HG03097 (cell line): Measurements from ENCODE around the gene PCDHA3.
"Not testable (repeated sequence)": the region's sequence is repeated elsewhere in the genome, so short reads cannot be mapped to it uniquely, and the experiment has no call there.

Source experiments
- ATAC-seq: cut with Tn5 transposase; IDR thresholded peaks from one replicate; pipeline ENCODE4 v1.9.1; 2021; ENCODE audit not compliant: unreplicated experiment, low FRiP score

PCDHA3 gene

GRCh38 chr5:140800816-140801493 is at the start of gene PCDHA3:
TSS of gene PCDHA3 (plus strand) at chr5:140801057.
- ATAC-seq = no peak

- ATAC-seq = no peak
Observed at GRCh38 chr5:140753561-140753960, 47.3 kb upstream of the PCDHA3 start.

- ATAC-seq = no peak
Observed at GRCh38 chr5:140764177-140764973, 36.5 kb upstream of the PCDHA3 start.

GRCh38 chr5:140767444-140767843 is 33.4 kb upstream of the PCDHA3 start:
- no peak for ATAC-seq

GRCh38 chr5:140780512-140780911 is 20.3 kb upstream of the PCDHA3 start:
- no peak for ATAC-seq

GRCh38 chr5:140785905-140786686 is 14.8 kb upstream of the PCDHA3 start, which contains the start of gene PCDHA1:
TSS of gene PCDHA1 (plus strand) at chr5:140786140.
- no peak for ATAC-seq

GRCh38 chr5:140787422-140787821 is 13.4 kb upstream of the PCDHA3 start:
- not testable (repeated sequence) for ATAC-seq

DNA sequence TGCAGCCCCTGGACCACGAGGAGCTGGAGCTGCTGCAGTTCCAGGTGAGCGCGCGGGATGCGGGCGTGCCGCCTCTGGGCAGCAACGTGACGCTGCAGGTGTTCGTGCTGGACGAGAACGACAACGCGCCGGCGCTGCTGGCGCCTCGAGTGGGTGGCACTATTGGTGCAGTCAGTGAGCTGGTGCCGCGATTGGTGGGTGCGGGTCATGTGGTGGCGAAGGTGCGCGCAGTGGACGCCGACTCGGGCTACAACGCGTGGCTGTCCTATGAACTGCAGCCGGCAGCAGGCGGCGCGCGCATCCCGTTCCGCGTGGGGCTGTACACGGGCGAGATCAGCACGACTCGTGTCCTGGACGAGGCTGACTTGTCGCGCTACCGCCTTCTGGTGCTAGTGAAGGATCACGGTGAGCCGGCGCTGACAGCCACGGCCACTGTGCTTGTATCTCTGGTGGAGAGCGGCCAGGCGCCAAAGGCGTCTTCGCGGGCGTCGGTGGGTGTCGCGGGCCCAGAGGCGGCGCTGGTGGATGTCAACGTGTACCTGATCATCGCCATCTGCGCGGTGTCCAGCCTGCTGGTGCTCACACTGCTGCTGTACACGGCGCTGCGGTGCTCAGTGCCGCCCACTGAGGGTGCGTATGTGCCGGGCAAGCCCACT is 12.9 kb upstream of the PCDHA3 start:
- not testable (repeated sequence) for ATAC-seq

DNA sequence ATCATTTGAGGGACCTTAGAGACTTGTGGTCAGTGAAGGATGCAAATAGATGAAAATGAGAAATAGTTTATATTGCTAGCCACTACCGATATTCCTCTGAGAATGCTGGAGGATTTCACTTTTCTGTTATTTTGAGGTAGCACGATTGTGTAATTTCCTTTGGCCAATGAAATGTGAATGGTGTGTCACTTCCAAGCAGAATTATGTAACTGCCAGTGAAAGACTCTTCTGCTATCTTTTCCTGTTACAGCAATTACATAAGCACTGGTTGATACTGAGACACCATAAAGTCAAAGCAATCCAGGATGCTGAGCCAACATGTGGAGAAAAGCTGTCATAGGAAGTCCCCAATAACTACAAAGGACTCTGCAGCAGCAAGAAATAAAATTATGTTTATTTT is 9.8 kb upstream of the PCDHA3 start:
- ATAC-seq = no peak

DNA sequence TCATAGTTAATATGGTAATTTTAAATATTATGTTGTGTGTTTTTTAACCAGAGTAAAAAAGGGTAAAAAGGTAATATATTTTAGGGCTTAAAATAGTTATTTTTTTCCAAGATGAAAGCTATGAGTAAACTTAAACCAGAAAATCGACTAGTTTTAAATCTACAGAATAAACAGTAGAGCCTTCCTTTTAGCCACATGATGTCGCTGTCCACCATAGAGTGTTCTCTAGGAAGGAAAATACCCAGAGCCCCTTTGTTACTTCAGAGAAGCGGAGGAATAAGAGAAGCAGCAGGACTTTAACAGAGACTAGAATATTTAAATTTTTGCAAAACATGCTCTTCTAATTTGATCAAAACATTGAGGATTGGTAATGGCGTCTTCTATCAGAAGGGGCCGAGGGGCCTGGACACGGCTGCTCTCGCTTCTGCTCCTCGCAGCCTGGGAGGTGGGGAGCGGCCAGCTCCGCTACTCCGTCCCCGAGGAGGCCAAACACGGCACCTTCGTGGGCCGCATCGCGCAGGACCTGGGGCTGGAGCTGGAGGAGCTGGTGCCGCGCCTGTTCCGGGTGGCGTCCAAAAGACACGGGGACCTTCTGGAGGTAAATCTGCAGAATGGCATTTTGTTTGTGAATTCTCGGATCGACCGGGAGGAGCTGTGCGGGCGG is 6.1 kb upstream of the PCDHA3 start, which contains the start of gene PCDHA2:
TSS of gene PCDHA2 (plus strand) at position 258 of the 664 bp plus-strand sequence.
- ATAC-seq = no peak

DNA sequence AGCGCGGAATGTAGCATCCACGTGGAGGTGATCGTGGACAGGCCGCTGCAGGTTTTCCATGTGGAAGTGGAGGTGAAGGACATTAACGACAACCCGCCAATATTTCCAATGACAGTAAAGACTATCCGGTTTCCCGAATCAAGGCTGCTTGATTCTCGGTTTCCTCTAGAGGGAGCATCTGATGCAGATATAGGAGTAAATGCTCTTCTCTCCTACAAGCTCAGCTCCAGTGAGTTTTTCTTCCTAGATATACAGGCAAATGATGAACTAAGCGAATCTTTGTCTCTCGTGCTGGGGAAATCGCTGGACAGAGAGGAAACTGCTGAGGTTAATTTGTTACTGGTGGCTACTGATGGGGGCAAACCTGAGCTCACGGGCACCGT is 5.6 kb upstream of the PCDHA3 start:
- no peak for ATAC-seq

GRCh38 chr5:140796072-140796717 is 4.7 kb upstream of the PCDHA3 start:
- ATAC-seq = not testable (repeated sequence)

DNA sequence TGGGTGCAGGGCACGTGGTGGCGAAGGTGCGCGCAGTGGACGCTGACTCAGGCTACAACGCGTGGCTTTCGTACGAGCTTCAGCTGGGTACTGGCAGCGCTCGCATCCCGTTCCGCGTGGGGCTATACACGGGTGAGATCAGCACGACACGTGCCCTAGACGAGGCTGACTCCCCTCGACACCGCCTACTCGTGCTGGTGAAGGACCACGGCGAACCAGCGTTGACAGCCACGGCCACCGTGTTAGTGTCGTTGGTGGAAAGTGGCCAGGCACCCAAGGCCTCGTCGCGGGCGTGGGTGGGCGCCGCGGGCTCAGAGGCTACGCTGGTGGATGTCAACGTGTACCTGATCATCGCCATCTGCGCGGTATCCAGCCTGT is 4.2 kb upstream of the PCDHA3 start:
- ATAC-seq = no peak

- ATAC-seq = no peak
Observed at GRCh38 chr5:140801494-140801841, 611 bp downstream of the PCDHA3 start.

DNA sequence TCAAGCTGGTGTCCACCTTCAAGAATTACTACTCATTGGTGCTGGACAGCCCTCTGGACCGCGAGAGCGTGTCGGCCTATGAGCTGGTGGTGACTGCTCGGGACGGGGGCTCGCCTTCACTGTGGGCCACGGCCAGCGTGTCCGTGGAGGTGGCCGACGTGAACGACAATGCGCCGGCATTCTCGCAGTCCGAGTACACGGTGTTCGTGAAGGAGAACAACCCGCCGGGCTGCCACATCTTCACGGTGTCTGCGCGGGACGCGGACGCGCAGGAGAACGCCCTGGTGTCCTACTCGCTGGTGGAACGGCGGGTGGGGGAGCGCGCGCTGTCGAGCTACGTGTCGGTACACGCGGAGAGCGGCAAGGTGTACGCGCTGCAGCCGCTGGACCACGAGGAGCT is 1.5 kb downstream of the PCDHA3 start:
- not testable (repeated sequence) for ATAC-seq

DNA sequence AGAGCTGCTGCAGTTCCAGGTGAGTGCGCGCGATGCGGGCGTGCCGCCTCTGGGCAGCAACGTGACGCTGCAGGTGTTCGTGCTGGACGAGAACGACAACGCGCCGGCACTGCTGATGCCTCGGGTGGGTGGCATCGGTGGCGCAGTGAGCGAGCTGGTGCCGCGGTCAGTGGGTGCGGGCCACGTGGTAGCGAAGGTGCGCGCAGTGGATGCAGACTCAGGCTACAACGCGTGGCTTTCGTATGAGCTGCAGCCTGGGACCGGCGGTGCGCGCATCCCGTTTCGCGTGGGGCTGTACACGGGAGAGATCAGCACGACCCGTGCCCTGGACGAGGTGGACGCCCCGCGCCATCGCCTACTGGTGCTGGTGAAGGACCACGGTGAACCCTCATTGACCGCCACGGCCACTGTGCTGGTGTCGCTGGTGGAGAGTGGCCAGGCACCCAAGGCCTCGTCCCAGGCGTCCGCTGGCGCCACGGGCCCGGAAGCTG is 2.0 kb downstream of the PCDHA3 start:
- no peak for ATAC-seq

DNA sequence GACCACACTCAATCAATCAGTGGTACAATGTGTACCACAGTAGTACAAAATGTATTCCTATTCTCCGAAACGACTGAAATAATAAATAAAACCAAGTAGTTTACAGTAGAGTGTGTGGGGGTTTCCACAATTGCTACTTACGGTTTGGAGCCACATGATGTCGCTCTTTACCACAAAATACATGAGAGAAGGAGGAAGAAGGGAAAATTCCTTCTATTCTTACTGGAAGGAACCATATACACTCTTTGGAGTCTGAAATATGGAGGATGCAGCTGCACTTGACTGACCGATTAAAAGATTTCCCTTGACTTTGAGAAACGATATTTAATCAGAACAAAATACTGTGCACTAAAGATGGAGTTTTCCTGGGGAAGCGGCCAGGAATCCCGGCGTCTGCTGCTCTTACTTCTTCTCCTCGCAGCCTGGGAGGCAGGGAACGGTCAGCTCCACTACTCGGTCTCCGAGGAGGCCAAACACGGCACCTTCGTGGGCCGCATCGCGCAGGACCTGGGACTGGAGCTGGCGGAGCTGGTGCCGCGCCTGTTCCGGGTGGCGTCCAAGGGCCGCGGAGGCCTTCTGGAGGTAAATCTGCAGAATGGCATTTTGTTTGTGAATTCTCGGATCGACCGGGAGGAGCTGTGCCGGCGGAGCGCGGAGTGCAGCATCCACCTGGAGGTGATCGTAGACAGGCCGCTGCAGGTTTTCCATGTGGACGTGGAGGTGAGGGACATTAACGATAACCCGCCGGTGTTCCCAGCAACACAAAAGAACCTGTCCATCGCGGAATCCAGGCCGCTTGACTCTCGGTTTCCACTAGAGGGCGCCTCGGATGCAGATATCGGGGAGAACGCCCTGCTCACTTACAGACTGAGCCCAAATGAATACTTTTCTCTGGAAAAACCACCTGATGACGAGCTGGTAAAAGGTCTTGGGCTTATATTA is 6.2 kb downstream of the PCDHA3 start, which contains the start of gene PCDHA4:
TSS of gene PCDHA4 (plus strand) at position 235 of the 942 bp plus-strand sequence.
- no peak for ATAC-seq

DNA sequence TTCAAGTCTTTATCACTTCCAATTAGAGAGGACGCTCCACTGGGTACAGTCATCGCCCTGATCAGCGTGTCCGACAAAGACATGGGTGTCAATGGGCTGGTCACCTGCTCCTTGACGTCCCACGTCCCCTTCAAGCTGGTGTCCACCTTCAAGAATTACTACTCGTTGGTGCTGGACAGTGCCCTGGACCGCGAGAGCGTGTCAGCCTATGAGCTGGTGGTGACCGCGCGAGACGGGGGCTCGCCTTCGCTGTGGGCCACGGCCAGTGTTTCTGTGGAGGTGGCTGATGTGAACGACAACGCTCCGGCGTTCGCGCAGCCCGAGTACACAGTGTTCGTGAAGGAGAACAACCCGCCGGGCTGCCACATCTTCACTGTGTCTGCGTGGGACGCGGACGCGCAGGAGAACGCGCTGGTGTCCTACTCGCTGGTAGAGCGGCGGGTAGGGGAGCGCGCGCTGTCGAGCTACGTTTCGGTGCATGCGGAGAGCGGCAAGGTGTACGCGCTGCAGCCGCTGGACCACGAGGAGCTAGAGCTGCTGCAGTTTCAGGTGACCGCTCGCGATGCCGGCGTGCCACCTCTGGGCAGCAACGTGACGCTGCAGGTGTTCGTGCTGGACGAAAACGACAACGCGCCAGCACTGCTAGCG is 7.5 kb downstream of the PCDHA3 start:
- ATAC-seq = not testable (repeated sequence)
